ENCODE data around the gene CDH4. TPM values are rescaled to one million over a fixed set of nuclear protein-coding genes. Genes with fewer than 3 reads are reported as not detected.

CDH4 gene
- total RNA-seq, 1 donor from 2014 or later, result 9.2 TPM

DNA sequence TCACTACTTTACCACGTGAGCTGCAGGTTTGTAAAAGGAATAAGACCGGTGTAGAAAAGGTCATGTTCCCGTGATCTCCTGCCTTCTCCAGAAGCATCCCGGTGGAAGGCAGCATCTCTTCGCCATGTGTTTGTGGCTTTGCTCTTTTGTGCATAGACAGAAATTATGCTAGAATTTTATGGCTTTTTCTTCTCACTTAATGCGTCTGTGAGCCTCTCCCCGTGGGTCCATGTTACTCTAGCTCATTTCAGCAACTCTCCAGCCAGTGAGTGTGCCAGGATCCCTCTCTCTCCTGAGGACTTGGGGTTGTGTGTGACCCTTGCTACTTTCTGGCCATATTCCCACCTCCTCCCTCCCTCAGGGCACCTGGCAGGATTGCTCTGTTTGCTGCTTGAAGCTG, 289.5 kb downstream of the CDH4 start:
- DNase-seq (ENCODE audit: extremely low read depth, low read depth, low spot score), result no peak

DNA sequence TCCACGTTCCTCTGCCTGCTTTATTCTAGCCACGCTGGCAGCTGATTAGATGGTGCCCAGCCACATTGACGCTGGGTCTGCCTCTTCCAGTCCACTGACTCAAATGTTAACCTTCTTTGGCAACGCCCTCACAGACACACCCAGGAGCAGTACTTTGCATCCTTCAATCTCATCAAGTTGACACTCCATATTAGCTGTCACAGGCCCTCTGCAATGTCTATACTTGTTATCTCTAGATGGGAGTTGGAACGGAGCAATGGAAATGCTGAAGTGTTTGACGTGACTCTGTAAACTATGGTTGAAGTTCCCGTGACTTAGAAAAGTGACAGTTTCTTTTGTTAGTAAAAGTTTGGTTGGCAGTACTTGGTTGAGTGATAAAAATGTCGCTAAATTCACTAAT, 291.0 kb downstream of the CDH4 start:
- DNase-seq (ENCODE audit: extremely low read depth, low read depth, low spot score), result no peak

DNA sequence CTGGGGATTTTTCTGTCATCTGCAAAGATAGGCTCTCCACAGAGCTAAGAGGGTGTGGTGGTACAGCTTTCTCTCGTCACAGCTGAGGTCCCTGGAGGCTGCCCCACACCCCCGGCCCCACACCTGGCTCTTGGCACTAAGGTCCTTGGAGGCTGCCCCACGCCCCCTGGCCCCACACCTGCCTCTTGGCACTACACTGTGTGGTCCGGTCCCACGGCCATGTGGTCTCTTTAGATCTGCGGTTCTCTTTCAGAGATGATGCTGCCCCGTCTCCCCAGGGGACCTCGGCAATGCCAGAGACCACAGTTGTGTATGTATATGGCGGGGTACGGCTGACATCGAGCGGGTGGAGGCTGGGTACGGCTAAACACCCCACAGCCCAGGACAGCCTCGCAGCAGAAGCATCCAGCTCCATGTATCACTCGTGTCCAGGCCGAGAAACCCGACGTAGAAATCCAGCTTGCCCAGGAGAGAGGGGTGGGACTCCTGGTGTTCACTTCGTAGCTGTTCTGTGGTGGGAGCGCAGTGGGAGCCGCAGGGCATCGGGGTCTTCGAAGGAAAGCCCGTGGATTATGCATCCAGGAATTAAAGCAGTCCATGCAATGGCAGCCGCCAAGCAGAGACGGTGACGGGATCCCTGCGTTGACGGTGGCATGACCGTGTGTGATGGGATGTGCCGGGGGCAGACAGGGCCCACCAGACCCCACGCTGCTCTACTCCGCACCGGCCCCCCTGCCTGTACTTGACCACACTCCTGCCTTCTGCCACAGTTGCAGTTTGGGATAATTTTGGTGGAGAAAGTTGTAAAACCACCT, 292.1 kb downstream of the CDH4 start:
- DNase-seq (ENCODE audit: extremely low read depth, low read depth, low spot score), result no peak

DNA sequence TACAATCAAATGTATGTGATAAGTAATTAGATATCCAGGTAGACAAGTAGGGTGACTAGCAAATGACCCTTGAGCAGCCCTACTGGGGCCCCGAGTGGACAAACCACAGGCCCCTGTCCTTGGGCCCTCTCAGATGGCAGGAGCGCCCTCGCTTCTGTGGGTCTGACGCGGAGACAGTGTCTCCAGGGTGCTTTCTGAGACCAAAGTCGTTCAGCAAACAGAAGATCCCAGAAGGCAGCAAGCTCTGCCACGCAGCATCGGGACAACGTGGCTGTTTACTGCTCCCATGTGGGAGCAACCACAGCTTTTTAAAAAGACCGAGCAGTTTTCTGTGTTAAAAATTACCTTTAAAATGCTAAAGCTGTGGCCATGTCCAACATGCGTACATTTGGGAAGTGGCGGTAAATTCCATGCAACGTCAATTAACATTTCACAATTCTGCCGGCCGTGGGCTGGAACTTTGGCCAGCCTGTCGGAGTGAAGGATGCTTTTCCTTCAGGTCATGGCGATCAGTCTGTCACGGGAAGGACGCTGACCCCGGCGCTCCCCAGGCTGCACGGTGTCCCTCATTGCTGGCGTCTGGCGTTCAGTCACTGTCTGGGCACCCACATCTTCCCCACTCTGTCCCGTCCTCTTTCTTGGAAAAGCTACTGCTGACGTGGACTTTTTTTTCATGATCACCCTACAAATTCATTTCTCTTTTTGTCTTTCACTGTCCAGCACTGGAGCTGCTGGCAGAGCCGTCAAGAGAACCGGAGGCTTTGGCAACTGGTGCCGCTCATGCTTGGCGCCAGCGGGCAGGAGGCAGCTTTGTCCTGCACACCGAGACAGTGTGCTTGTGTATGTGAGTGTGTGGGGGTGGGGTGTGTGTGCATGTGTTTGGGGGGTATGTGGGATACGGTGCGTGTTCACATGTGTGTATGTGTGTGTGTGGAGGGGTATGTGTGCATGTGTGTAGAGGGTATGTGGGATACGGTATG, 293.1 kb downstream of the CDH4 start:
- DNase-seq (ENCODE audit: extremely low read depth, low read depth, low spot score), result no peak

DNA sequence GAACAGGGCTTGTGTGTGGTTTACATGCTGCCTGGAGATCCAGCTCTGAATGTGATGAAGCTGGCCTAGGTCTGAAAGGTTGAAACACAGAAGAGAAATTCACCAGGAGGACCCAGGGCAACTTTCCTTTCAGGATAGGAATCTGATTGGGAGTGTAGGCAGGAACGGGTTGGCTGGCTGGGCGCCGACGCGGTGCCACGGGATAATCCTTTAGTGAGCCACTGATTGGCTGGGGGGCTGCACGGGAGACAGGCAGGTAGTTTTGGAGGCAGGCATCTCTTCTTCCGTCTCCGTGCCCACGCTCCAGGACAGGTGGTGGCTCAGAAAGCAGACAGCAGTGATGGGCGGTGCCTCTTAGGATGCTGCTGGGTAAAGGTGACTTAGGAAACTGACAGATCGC, 294.6 kb downstream of the CDH4 start:
- no peak for DNase-seq (ENCODE audit: extremely low read depth, low read depth, low spot score)

DNA sequence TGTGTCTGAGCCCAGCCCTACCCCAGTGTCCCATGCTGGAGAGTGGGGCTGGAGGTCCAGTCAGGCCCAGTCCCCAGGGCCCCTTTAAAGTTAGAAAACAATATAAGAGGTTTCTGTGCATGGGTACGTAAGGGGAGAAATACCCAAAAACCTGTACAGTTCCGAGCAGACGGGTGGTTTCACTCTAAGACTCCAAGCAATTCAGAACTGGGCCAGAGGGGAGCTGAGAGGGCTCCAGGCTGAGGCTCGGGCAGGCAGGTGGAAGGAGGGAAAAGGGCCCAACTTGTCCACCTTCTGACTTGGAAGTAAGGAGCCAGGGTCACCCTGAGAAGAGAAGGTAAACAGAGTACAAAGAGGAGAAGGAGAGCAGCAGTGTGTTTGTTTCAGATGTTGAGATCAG, 296.0 kb downstream of the CDH4 start:
- no peak for DNase-seq (ENCODE audit: extremely low read depth, low read depth, low spot score)

DNA sequence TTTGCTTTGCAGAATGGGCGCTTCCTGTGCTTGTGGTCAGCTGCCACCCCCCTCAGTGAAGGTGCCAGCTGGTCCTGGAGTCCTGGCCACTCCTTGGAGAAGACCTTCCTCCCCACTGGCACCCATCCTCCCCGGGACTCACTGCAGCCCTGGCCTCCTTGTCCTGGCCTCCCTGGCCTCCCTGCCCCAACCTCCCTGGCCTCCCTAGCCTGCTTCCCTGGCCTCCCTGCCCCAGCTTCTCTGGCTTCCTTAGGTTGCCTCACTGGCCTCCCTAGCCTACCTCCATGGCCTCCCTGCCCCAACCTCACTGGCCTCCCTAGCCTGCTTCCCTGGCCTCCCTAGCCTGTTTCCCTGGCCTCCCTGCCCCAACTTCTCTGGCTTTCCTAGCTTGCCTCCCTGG, 297.8 kb downstream of the CDH4 start:
- DNase-seq (ENCODE audit: extremely low read depth, low read depth, low spot score), result no peak

DNA sequence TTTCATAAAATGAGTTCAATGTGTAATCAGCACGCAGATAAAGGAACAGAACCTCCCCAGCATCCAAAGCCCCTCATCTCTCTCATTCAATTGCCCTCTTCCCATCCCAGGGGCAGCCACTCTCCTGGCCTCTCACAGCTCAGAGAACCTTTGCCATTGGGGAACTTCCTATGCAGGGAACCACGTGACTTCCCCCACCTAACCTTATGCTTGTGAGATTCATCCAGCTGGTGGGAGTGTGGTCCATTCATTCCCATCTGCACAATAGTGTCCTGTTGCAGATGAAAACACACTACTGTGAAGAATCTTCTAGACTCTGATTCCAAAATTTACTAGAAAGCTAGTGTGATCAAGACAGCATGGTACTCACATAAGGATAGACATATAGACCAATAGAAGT, 299.3 kb downstream of the CDH4 start:
- no peak for DNase-seq (ENCODE audit: extremely low read depth, low read depth, low spot score)

DNA sequence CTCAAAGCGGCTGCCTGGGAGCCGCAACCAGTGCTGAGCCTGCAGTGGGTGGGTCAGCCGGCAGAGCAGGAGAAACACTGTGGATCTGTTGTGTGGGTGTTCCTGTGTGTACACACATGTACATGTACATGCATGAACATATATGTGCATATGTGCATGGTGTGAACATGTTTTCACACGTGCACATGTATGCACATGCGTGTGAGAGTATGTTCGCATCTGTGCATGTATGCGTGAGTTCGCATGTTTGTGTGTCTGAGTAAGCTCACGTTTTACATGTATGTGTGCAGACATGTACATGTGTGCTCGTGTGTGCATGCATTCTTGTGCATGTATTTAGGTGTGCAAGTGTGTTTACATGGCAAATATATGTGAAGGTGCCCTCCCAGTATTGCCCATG, 302.6 kb downstream of the CDH4 start:
- no peak for DNase-seq (ENCODE audit: extremely low read depth, low read depth, low spot score)

DNA sequence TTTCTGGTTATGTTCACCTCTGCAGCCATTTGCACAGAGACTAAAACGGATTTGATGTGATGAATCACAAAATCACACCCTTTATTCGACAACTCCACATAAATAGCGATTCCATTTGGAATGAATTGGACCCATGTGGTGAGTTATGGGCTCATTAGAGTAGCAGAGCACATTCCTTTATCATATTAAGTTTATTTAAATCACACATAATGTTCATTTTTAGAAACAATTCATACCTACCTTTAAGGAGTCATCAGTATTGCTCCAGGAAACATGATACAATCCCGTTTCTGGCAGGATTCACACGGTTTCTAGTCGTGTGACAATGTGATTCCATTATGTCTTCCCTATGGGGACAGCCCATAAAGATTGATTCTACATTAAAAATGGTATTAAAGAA, 303.5 kb downstream of the CDH4 start:
- no peak for DNase-seq (ENCODE audit: extremely low read depth, low read depth, low spot score)

DNA sequence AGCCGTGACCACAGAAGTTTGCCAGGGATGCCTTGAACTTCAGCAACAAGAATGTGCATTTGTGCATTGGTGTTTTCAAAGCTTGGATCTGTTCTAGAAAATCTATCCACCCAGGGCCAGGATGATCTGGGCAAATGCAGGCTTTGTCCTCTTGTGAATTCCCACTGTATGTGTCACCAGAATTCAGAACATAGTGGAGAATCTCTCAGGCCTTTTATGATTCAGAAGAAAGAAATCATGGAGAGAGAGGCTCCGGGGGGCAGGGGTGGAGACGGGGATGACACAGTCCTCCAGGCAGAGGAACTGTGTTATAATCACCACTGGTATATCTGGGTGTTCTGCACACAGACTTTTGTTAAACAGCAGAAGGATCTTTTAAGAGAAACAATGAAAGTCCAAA, 304.1 kb downstream of the CDH4 start:
- no peak for DNase-seq (ENCODE audit: extremely low read depth, low read depth, low spot score)

DNA sequence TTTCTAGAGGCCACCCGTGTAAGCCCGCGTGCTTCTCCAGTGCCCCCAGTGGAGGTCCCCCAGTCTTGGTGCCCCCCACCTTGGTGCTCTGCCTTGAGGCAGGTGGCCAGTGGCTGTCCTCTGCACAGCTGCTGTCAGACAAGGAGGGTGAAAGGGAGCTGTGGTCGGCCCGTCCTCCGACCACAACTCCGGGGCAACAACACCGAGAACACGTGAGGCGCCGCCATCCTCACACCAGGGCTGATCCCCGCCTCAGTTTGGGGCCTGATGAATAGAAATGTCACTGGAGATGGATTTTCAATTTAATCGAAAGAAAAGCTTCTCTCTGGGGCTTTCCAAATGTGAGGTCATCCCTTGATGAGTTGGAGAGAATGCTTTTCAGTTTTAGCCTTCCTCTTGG, 304.6 kb downstream of the CDH4 start:
- DNase-seq (ENCODE audit: extremely low read depth, low read depth, low spot score), result no peak

DNA sequence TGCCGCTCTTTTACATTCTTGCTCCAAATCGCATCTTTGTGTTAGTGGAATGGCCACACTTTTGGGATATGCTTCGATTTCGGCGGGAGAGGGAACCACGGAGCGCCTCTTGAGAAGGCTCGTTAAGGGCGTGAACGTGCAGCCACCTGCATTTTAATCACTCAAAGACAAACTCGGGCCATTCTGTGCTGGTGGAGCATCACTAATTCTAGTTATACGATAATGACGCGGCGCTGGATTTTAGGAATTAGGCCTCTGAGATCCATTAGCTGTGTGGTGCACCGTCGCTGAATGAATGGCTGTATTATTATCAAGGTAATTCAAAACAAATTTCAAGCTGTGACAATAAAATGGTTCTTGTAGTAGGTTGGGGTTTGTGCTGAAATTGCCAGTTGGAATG, 305.6 kb downstream of the CDH4 start:
- DNase-seq (ENCODE audit: extremely low read depth, low read depth, low spot score), result no peak

DNA sequence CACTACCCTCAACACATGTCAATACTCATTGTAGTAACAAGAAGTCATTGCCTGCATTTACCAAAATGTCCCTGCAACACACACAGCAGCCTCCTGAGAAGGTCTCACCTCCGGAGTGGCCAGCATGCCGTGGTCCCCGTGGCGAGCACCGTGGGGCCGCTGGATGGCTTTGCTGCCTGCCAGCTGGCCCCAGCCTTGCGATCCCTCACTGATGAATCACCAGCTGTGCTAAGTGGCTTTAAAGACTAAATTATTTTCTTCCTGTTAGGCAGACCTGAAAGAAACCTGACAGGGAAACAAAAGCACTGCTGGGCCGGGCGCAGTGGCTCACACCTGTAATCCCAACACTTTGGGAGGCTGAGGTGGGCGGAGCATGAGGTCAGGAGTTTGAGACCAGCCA, 306.7 kb downstream of the CDH4 start:
- DNase-seq (ENCODE audit: extremely low read depth, low read depth, low spot score), result no peak

DNA sequence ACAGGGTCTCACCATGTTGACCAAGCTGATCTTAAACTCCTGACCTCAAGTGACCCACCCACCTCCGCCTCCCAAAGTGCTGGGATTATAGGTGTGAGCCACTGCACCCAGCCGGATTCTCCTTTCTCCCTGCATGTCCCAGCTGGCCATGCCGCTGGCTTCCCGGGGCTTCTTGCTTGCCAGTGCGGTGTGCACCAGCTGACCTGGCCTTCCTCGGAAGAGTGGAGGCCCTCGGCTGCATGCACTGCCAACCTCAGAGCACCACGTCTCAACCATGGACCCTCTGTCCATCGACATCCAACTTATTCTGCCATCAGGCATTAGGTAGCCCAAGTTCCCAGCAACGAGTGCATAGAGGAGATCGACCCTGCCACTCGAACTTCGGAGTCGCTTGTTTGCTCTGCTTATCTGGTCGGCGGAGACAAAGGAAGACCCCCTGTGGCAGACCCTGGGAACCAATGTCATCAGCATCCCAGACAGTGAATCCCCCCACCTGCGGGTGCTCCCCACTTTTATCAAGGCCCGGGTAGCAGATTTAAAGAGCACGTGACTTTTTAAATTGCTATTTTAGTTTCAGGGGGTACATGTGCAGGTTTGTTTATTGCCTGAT, 307.8 kb downstream of the CDH4 start:
- no peak for DNase-seq (ENCODE audit: extremely low read depth, low read depth, low spot score)

DNA sequence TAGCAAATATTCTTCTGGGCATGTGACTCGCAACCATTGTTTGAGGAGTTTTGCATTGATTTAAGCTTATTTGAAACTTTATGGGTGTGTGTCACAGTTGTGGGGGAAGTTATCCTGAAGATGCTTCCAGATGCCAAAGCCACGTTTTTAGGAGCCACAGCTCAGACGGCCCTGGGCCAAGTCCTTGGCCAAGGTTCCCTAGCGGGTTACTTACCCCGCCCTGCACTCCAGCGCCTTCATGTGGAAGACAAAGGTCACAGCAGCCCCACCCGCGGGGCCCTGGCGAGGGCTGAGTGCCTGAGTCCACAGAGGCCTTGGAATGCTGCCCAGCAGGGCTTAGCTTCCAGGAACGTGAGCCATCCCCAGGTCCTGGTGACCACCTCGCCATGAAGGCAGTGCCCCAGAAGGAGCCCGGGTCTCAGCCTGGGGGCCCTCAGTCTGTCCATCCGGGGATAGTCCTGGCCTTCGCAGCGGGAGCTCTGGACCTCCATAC, 308.3 kb downstream of the CDH4 start:
- no peak for DNase-seq (ENCODE audit: extremely low read depth, low read depth, low spot score)

DNA sequence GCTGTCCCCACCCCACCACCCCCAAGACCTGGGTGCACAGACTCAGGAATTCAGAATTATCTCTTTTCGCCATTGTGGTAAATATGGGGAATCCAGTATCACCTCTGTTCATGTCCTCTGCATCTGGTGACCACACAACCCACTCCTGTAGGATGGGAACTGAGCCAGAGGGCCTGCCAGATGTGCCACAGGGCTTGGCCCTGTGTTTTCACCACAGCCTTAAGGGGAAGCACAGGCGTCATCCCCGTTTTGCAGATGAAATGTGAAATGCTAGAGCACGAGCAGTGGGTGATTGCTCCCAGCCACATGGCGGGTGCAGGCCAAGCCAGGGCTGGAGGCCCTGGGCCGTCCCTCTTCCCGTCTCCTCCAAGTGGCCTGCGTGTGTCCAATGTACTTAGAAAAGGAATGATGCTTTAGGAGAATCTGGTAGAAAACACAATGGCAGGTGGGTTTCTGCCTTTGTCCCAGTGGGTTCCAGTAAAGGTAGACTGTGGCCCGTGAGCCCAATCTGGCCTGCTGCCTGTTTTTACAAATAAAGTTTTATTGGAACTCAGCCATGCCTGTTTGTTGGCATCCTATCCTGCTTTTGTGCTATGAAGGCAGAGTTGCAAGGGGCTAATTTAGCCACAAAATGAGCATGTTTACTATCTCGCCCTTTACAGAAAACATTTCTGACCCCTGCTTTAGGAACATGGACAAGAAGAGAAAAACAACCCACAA, 309.2 kb downstream of the CDH4 start:
- DNase-seq (ENCODE audit: extremely low read depth, low read depth, low spot score), result no peak

DNA sequence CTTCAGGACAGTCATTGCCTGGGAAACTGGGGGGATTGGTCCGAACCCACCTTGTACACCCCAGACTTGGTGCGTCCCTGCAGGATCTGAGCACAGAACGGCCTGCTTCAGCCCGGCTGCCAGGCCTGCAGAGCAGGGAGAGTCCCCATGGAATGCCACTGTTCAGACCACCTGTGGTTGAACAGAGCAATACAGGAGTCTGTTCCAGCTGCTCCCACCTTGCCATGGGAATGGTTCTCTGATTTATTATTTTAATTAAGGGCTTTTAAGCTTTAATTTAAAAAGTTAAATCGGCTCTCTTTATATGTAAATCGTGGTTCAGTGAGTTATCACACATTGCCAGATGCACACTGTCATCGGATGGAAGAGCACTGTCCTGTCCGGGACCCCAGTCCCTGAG, 310.4 kb downstream of the CDH4 start:
- no peak for DNase-seq (ENCODE audit: extremely low read depth, low read depth, low spot score)

DNA sequence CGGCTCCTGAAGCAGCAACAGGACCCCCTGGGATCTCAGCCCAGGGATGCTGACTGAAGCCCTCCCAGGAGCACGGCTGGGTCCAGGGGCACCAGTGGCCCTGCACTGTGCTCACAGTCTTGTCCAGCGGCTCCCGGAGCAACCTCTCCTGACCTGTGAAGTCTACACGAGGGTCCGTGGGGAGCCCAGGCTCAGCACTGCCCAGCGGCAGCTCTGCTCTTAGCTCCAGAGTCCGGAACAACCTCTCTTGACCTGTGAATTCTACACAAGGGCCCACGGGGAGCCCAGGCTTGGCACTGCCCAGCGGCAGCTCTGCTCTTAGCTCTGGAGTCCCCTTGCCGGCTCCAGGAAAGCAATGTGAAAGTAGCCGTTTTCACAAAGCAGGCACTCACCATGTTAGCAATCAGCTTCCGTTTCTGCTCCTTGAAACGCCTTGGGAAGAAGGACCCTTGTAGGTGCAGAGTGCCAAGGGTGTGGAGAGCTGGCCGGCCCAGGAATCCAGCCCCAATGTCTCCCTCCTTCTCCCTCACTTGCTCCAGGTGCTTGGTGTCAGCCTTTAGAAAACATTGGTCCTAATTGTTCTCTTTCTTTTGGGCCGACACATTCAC, 310.9 kb downstream of the CDH4 start:
- no peak for DNase-seq (ENCODE audit: extremely low read depth, low read depth, low spot score)

DNA sequence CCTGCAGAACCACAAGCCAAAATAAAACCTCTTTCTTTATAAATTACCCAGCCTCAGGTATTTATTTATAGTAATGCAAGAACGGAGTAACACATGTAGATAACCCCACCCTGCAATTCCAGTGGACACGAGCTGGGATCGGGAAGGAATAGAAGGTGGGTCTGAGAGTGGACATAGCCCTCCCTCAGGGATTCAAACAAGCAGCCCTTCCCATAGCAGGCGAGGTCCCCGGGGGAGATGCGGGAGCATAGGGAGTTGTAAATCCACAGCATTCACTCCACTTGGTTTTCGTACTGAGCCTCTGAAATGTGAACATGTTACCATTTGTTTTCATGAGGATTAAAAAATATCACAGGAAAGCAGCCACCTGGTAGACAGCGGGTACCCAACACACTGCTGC, 312.6 kb downstream of the CDH4 start:
- no peak for DNase-seq (ENCODE audit: extremely low read depth, low read depth, low spot score)

Measured in glomerular endothelial cell (primary cell).